Activated CD4-positive, alpha-beta T cell treated with anti-CD3 and anti-CD28 coated beads for 4 hours (primary cell): Measurements from ENCODE around the gene LRRC32.

Source experiments
- DNase-seq, 2 donors: peaks; one replicate each; pipeline ENCODE4 v3.0.0-alpha.2; 2020

LRRC32 gene

DNA sequence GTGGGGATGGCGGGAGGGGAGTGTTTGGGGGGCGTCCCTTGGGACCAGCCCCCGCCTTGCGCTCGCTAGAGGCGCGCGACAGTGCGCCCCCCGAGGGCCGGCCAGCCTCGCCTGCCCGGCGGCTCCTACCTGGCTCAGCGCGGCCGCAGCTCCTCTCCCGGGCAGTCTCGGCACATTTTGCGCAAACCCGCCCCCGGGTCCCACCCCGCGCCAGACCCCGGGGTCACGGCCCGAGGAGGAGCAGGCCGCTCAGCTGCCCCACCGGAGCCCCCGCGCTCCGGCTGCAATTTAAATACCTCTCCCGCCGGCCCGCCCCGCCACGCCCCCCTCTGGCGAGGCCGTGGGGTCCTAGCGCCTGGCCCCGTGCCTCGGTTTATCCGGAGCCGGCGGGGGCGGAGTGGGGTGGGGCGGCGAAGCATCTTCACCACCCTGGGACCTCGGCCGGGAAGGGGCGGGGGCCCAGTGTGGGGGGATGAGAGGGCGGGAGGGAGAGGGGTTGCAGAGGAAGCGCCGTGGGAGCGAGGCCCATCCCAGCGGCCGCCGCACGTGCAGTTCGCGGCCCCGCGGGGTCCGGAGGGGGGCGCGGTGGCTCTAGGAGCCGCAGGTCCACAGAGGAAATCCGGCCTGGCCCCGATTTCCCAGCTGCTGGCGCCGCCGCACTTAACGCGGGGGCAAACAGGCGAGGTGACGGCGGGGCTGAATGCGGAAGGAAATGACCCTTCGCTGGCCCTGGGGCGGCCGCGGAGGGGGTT, at the start of gene LRRC32:
Gene LRRC32, minus strand, starts transcription at position 263 of the 752 bp plus-strand sequence. CDS start 4,793 bp downstream, outside the sequence.
- DNase-seq = peak; percentile 21 to 31

GRCh38 chr11:76719686-76720085, 49.1 kb upstream of the LRRC32 start:
- DNase-seq = no peak

- DNase-seq = no peak
Measured at GRCh38 chr11:76719281-76719680, 48.7 kb upstream of the LRRC32 start.

DNA sequence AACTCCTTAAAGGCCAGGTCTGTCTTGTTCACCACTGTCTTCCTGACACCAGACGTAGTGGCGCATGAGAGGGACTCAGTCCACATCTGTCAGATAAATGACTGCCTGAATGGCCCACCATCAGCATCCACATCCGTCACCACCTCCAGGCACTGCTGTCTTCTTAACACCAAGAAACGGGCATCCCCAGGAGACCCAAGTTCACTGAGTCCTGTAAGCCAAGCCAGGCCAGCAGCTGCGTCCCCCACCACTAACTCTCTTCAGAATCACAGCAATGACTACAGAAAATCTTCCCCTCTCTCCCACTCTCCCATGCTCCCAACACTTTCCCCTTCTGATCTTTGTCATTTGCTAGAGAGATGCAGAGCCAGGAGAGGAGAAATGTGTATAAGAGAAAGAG, 47.3 kb upstream of the LRRC32 start:
- no peak for DNase-seq

DNA sequence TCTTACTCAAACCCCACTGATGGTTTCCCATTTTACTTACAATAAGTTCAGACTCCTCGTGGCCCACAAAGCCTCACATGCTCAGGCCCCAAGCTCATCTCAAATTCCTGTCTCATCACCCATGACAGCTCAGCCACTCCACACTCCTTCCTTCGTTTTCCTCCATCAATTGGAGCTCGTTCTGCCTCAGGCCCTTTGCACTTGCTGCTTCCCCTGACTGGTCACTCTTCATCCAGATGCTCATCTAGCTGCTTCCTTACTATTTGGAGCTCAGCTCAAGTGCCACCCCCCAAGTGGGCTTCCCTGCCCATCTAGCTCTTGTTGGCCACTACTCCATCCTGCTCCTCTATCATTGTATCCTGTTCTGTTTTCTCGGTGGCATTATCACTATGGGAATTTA, 46.8 kb upstream of the LRRC32 start:
- no peak for DNase-seq

DNA sequence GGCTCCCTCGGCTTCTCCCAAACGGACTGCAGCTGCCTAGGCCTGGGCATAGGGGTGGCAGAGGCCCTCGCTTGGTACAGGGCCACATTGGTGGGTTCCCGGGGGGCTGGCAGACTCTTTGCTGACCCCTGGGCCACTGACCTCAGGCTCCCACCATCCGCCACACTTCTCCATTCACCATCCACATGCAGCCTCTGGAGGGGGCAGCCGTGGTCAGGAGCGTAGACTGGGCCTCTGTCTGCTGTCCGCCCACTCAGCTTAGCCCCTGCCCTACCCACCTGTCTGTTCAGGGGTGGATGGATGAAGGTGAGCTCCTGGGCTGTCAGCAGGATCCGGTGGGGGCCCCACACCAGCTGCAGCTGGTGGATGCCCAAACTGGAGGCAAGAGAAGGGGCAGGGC, 45.7 kb upstream of the LRRC32 start:
- DNase-seq = no peak

GRCh38 chr11:76714493-76714892, 43.9 kb upstream of the LRRC32 start:
- no peak for DNase-seq

GRCh38 chr11:76713499-76713898, 43.0 kb upstream of the LRRC32 start:
- peak in 1 of 2 donors; percentile 8 for DNase-seq

- no peak for DNase-seq
Measured at GRCh38 chr11:76712125-76712524, 41.6 kb upstream of the LRRC32 start.

GRCh38 chr11:76709756-76710155, 39.2 kb upstream of the LRRC32 start:
- no peak for DNase-seq

DNA sequence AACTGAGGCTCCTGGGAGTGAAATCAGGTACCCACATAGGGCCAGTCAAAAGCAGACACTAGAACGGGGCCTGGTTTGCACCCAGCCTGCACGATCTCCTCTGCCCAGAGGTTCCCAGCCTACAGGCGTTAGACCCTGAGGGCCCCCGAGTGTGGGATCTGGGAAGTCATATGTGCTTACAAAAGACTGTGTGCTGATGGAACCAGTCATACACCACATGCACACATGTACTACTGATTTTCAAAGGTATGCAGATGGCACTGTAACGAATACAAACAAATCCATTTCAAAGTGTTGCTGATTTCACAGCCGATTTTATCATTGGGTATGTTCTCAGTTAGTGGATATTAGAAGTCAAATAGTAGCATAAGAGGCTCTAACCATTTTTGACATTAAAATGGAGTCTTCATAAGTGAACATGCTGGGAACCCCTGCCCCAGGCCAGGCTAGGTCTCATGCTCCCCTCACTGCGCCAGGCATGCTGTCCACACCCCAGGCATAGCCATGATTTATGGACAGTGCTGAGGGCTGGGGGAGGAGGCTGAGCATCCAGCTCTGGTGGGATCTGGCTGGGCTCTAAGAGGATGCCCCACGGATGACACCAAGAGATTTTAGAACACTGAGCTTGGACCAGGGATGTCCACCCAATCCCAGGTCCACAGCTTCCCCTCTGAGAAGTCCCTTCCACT, 38.6 kb upstream of the LRRC32 start:
- no peak for DNase-seq

- DNase-seq = no peak
Measured at GRCh38 chr11:76707293-76707825, 36.8 kb upstream of the LRRC32 start.

- DNase-seq = no peak
Measured at GRCh38 chr11:76706667-76707066, 36.1 kb upstream of the LRRC32 start.

DNA sequence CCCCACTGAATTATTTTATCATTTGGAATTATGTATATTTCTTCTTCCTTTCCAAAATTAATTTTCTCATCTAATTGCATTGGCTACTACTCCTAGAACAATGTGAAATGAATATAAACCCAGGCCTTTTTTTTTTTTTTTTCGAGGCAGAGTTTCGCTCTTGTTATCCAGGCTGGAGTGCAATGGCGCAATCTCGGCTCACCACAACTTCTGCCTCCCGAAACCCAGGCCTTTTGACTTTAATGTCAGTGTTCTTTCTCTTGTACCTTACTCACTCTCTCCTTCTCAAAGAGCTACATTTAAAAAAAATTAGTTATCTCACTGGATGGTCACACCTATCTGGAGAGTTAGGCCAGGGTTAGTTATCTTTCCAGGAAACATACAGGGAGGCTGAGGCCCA, 35.3 kb upstream of the LRRC32 start:
- DNase-seq = no peak

- DNase-seq = no peak
Measured at GRCh38 chr11:76704171-76704948, 33.8 kb upstream of the LRRC32 start.

DNA sequence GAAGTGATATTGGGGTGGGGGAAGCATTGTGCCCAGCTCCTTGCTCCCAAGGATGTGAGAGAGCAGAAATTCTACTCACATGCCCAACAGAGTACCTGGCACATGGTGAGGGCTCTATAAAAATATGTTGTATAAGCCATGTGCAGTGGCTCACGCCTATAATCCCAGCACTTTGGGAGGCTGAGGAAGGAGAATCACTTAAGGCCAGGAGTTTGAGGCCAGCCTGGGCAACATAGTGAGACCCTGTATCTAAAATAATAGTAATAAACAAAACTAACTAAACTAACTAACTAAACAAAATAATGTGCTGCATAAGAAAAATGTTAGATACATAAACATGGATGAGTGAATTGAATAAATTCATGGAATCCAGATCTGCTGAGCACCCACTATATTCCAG, 33.2 kb upstream of the LRRC32 start:
- DNase-seq = no peak

DNA sequence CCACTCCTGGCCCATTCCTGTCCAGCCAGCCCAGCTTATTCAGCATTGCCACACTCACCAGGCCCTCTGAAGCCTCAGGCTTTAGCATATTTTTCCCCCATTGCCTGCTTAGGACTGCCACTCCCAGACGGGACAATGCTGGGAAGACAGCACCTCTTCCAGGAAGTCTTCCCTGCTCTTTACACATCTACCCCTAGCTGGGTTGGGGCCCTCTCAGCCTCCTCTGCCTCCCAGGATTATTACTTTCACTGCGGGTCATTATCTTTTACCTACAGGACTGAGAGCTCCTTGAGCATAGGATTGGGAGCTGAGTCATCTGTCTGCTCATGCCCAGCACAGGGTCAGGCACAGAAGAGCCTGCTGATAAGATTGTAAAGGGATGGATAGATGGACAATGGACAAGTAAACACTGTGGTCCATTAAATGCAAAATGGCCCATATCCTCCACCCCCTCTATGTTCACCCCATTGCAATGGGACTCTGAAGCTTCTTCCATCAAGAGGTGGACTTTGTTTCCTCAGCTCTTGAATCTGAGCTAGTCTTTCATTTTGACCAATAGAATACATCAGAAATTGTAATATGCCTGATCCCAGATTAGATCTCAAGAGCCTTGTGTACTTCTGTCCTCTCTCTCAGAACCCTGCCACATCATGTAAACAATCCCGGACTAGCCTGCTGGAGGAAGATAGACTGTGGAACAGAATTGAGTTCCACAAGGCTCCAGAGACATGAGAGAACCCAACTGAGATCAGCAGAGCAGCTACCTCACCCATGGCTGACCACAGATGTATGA, 32.0 kb upstream of the LRRC32 start:
- DNase-seq = no peak

DNA sequence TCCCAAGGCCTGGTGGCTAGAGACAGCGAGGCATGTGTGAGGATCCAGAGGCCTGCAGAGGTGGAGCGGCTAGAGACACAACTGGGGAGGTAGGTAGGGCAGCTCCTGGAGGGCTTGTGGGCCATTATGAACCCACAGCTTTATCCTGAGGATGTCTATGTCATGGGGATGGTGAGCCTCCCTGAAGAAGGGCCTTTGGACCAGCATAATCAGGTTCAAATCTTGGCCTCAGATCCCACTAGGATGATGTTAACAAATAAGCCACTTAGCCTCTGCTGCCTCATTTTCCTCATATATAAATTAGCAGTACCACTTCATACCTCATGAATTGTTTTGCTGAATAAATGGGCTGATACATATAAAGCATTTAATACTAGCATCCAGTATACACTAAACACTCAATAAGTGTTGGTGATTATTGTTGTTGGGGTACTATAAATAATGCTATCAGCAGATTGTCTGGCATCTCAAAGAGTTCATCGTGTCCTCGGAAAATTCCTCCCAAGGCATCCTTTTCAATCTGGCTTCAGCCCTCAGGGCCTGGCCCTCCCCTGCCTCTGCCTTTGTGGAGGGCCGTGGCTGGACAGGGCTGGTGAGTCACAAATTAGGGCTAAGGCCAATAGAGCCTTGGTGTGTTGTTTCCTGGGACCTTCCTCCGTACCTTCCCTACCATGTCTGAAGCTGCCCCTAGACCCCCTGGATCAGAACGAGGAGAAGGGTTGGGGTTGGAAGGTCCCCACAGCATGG, 30.9 kb upstream of the LRRC32 start:
- DNase-seq = no peak

DNA sequence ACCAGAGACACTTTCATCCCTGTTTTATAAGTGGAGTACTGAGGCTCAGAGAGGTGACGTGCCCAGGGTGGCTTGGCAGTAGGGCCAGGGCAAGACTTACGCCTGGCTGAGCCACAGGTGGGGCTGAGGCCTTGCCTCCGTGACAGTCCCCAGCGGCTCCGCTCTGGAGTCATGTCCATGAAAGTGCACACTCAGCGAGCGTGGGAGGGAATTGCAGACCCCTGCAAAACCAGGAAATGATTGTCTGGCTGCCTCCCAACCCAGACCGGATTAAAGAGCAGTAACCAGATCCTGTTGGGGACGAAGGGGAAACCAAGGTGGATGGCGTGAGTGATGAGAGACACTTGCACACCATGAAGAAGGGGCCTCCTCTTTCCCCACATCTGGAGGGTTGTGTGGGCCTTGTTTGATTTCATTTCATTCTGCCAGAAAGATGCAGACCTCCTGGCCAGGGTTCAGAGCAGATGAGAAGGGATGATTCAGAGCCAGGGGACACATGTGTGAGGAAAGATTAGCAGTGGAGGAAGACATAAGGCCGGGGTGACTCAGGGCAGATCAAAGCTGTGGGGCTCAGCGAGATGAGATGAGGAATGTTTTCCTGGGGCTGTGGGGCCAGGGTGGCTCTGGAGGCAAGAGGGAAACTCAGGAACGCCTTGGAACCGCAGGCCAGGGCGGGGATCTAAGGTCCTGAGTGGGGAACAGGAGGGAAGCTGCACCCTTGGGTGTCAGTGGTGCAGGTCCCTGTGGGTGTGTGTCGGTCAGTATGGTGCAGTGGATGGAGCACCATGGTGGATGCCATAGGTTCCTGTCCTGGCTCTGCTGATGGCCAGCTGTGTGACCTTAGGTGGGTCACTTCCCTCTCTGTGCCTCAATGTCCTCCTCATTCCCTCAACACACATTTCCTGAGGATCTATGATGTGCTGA, 29.9 kb upstream of the LRRC32 start:
- DNase-seq = no peak

DNA sequence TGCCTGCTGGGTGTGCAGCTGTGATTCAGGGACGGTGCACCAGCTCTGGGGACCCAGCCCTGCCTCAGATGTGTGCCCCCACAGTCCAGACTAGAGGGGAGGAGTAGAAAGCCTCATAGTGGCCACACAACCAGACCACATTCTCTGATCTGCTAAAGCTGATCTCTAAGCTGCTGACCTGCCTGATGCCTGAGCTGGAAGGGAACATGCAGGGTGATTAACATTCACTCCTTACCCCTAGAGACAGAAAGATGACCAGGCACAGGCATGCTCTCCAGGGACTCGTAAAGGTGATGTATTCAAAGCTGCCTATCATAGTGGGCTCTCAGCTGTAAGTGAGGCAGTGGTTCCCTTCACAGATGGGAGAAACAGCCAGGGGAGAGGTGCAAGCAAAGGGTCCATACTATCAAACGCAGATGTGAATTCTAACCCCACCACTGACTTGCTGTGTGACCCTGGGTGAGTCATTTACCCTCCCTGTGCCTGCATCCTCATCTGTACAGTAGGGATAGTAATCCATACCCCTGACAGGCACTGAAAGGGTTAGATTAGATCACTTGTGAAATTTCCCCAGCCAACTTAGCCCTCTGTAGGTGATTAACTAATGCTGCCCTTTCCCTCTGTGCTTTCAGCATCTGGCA, 29.0 kb upstream of the LRRC32 start:
- DNase-seq = no peak
